Measurements from ENCODE around the gene B4GAT1.
"Not testable (repeated sequence)": the region's sequence is repeated elsewhere in the genome, so short reads cannot be mapped to it uniquely, and the experiment has no call there.

DNA sequence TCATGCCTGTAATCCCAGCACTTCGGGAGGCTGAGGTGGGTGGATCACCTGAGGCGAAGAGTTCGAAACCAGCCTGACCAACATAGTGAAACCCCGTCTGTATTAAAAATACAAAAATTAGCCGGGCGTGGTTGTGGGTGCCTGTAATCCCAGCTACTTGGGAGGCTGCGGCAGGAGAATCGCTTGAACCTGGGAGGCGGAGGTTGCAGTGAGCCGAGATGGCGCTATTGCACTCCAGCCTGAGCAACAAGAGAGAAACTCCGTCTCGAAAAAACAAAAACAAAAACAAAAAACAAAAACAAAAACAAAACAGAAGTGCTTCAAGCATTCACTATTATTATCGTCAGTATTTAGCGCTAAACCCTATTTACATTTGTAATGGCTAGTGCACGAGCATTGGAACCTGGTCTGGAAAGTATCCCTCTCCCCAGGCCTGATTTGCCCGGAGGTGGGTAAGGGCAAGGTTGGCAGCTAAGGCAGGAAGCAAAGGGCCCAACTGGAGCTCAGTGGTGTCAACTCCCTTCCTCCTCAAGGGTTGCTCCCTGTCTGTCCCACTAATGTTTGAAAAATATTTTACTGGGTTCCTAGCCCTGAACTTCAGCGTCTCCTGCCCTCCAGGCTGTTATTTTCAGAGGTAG, 36.5 kb downstream of the B4GAT1 start:
- TF ChIP-seq, protein P1, sequence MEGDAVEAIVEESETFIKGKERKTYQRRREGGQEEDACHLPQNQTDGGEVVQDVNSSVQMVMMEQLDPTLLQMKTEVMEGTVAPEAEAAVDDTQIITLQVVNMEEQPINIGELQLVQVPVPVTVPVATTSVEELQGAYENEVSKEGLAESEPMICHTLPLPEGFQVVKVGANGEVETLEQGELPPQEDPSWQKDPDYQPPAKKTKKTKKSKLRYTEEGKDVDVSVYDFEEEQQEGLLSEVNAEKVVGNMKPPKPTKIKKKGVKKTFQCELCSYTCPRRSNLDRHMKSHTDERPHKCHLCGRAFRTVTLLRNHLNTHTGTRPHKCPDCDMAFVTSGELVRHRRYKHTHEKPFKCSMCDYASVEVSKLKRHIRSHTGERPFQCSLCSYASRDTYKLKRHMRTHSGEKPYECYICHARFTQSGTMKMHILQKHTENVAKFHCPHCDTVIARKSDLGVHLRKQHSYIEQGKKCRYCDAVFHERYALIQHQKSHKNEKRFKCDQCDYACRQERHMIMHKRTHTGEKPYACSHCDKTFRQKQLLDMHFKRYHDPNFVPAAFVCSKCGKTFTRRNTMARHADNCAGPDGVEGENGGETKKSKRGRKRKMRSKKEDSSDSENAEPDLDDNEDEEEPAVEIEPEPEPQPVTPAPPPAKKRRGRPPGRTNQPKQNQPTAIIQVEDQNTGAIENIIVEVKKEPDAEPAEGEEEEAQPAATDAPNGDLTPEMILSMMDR (IDR thresholded peaks at IDR 0.05; ENCODE audit: low read depth, low read length), result not testable (repeated sequence)
- TF ChIP-seq EZH2phosphoT487 (IDR thresholded peaks at IDR 0.05; ENCODE audit: low read depth), result not testable (repeated sequence)

Data from OCI-LY3 (cell line).